ENCODE measurements around the gene ABCC1. TPM values are rescaled to one million over a fixed set of nuclear protein-coding genes. Genes with fewer than 3 reads are reported as not detected.

The ABCC1 gene
- total RNA-seq, 1 donor from 2014 or later: 49.8 TPM

- Mint-ChIP-seq H3K9me3 (peaks cover 14% of the 10 kb centered on the region), H3K27me3 (no peaks in the 10 kb centered on the region), H3K4me1 (no peaks in the 10 kb centered on the region), H3K36me3 (ENCODE audit: low read depth) (peaks cover 91% of the 10 kb centered on the region), H3K27ac (peak overlapping the region; percentile 8), H3K4me3 (no peak overlapping the region)
- ATAC-seq (ENCODE audit: low read depth) (no peak), DNase-seq (no peak)
- intact Hi-C loops (cut with micrococcal nuclease): loop anchor here (10.0 kb wide), 2 partner anchors 65 to 85 kb away; no protein-coding TSS in a partner anchor
- POLR2A ChIA-PET: no interaction called here
- CTCF ChIA-PET: no interaction called here
- TF ChIP-seq CTCF (IDR thresholded peaks at IDR 0.05): no peak
Measured at GRCh38 chr16:16120044-16120381, 170.6 kb downstream of the ABCC1 start.

GRCh38 chr16:16120382-16121184 lies 171.2 kb downstream of the ABCC1 start:
- Mint-ChIP-seq H3K27me3 (no peaks in the 10 kb centered on the region), H3K4me1 (no peaks in the 10 kb centered on the region), H3K36me3 (ENCODE audit: low read depth) (peaks cover 89% of the 10 kb centered on the region), H3K4me3 (no peak overlapping the region), H3K27ac (peak overlapping the region; percentile 8), H3K9me3 (peaks cover 14% of the 10 kb centered on the region)
- ChIA-PET CTCF (no interaction called here), POLR2A (no interaction called here)
- ATAC-seq (ENCODE audit: low read depth) (no peak), DNase-seq (no peak)
- no peak for TF ChIP-seq CTCF (IDR thresholded peaks at IDR 0.05)
- intact Hi-C loops (cut with micrococcal nuclease): loop anchor here (10.0 kb wide), 2 partner anchors 64 to 86 kb away; no protein-coding TSS in a partner anchor

GRCh38 chr16:16121185-16121727 lies 171.8 kb downstream of the ABCC1 start:
- no peak for TF ChIP-seq CTCF (IDR thresholded peaks at IDR 0.05)
- peaks cover 12% of the 10 kb centered on the region for H3K9me3 Mint-ChIP-seq
- H3K4me3 Mint-ChIP-seq: no peak overlapping the region
- no peaks in the 10 kb centered on the region for H3K27me3 Mint-ChIP-seq
- ATAC-seq (ENCODE audit: low read depth) (no peak), DNase-seq (no peak)
- intact Hi-C loops (cut with micrococcal nuclease): loop anchor here (10.0 kb wide), 2 partner anchors 64 to 86 kb away; no protein-coding TSS in a partner anchor
- ChIA-PET CTCF (no interaction called here), POLR2A (no interaction called here)
- no peaks in the 10 kb centered on the region for H3K4me1 Mint-ChIP-seq
- H3K36me3 Mint-ChIP-seq (ENCODE audit: low read depth): peaks cover 91% of the 10 kb centered on the region
- no peak overlapping the region for H3K27ac Mint-ChIP-seq

- CTCF ChIA-PET: no interaction called here
- H3K36me3 Mint-ChIP-seq (ENCODE audit: low read depth): peaks cover 91% of the 10 kb centered on the region
Measured at GRCh38 chr16:16122264-16122663, 172.8 kb downstream of the ABCC1 start.

More at GRCh38 chr16:16122264-16122663, 172.8 kb downstream of the ABCC1 start:
- H3K4me3 Mint-ChIP-seq: no peak overlapping the region
- no peak for TF ChIP-seq CTCF (IDR thresholded peaks at IDR 0.05)
- DNase-seq (no peak), ATAC-seq (ENCODE audit: low read depth) (no peak)
- POLR2A ChIA-PET: no interaction called here
- no peaks in the 10 kb centered on the region for H3K4me1 Mint-ChIP-seq
- no peak overlapping the region for H3K27ac Mint-ChIP-seq
- no peaks in the 10 kb centered on the region for H3K27me3 Mint-ChIP-seq
- H3K9me3 Mint-ChIP-seq: peaks cover 12% of the 10 kb centered on the region
- intact Hi-C loops (cut with micrococcal nuclease): loop anchor here (10.0 kb wide), 2 partner anchors 63 to 87 kb away; no protein-coding TSS in a partner anchor

All from activated B cell treated with CpG ODN at 0.5 μM for 24 hours (primary cell).